Measurements from ENCODE around the gene USP25.

Gene USP25

GRCh38 chr21:15751037-15751436, 21.3 kb downstream of the USP25 start:
- Mint-ChIP-seq H3K27ac (peak overlapping the region in 1 of 3 experiments; percentile 41), H3K36me3 (ENCODE audit: low read depth) (peaks cover 19% of the 10 kb centered on the region), H3K4me1 (peaks cover 34% of the 10 kb centered on the region), H3K9me3 (peaks cover 4% of the 10 kb centered on the region), H3K27me3 (ENCODE audit: low read depth) (no peaks in the 10 kb centered on the region), H3K4me3 (no peak overlapping the region)
- no peak for TF ChIP-seq CTCF (IDR thresholded peaks at IDR 0.05; ENCODE audit: unreplicated experiment in 3 of 3)

- Mint-ChIP-seq H3K27ac (no peak overlapping the region), H3K9me3 (peaks cover 4% of the 10 kb centered on the region), H3K4me1 (peaks cover 34% of the 10 kb centered on the region), H3K36me3 (ENCODE audit: low read depth) (peaks cover 21% of the 10 kb centered on the region), H3K27me3 (ENCODE audit: low read depth) (no peaks in the 10 kb centered on the region), H3K4me3 (no peak overlapping the region)
- TF ChIP-seq CTCF (IDR thresholded peaks at IDR 0.05; ENCODE audit: unreplicated experiment in 3 of 3), result no peak
Observed at GRCh38 chr21:15751546-15751945, 21.8 kb downstream of the USP25 start.

DNA sequence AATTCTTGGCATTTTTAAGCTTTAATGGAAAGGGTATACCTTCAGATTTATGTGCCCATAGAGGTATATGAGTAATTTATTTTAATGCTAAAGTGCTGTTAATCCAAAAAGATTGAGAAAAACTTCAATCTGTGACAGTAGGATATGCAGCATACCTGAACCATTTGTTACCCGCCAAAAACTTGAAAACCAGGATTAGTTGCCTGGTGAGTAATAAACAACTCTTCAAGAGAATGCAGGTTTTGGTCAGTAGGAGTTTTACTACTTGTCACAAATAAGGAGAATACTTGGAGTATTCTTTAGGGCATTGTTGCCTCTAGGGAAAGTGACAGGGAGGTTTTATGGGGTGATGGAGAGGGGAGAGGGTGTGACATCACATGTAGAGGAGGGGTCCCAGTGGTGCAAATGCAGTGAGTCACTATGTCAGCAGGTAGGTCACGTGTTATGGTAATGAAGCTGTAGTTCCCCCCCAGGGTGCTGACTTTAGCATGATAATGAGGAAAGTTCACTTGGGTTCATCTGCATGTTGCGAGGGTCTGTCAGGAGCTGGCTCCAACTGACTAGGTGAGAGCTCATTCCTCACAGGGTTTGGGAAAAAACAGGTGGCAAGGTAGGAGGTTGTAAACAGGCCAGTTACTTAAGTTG, 23.1 kb downstream of the USP25 start:
- H3K36me3 Mint-ChIP-seq (ENCODE audit: low read depth), result peaks cover 35% of the 10 kb centered on the region
- H3K4me3 Mint-ChIP-seq, result no peak overlapping the region
- no peak for TF ChIP-seq CTCF (IDR thresholded peaks at IDR 0.05; ENCODE audit: unreplicated experiment in 3 of 3)
- peaks cover 34% of the 10 kb centered on the region for H3K4me1 Mint-ChIP-seq
- peaks cover 13% of the 10 kb centered on the region for H3K9me3 Mint-ChIP-seq
- peak overlapping the region in 1 of 3 experiments; percentile 80 for H3K27ac Mint-ChIP-seq
- no peaks in the 10 kb centered on the region for H3K27me3 Mint-ChIP-seq (ENCODE audit: low read depth)

DNA sequence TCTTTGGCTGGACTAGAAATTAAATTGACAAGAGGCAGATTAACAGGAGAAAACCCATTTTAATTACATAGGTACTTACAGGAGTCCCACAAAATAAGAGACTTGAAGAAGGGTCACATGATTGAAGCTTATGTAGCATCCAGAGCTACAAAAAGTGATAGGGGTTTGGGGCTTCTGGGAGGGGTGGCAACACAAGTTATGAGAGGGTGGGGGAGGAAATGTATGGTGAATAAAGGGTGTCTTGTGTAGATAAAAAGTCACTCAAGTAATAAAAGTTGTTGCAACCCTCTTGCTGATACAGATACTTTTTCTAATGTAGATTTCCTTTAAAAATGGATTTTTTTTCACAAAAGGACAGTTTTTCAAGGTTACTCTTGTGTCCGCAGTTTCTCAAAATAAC, 24.0 kb downstream of the USP25 start:
- H3K27ac Mint-ChIP-seq, result peak overlapping the region in 1 of 3 experiments; percentile 10
- peaks cover 34% of the 10 kb centered on the region for H3K4me1 Mint-ChIP-seq
- H3K9me3 Mint-ChIP-seq, result peaks cover 13% of the 10 kb centered on the region
- H3K36me3 Mint-ChIP-seq (ENCODE audit: low read depth), result peaks cover 43% of the 10 kb centered on the region
- no peak for TF ChIP-seq CTCF (IDR thresholded peaks at IDR 0.05; ENCODE audit: unreplicated experiment in 3 of 3)
- H3K4me3 Mint-ChIP-seq, result no peak overlapping the region
- no peaks in the 10 kb centered on the region for H3K27me3 Mint-ChIP-seq (ENCODE audit: low read depth)

DNA sequence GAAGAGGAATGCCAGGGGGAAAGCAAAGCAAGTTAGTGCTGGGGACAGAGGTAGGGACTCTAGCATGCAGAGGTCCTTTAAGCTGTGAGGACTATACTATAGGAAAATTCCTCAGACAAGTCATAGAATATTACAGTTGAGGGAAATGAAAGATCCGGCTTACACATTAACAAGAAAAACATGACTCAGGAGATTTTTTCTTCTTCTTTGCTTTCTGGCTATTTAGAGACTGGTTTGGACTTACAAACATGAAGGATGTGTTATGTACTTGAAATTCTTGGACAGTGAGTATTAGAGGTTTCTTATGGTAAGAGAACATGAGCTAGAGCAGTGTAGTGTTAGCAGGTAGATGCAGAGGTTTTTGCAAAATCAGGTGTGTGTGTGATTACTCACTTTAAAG, 24.9 kb downstream of the USP25 start:
- Mint-ChIP-seq H3K4me1 (peaks cover 26% of the 10 kb centered on the region), H3K9me3 (peaks cover 13% of the 10 kb centered on the region), H3K27ac (peak overlapping the region; percentile 3 to 76 (median 4)), H3K4me3 (no peak overlapping the region), H3K27me3 (ENCODE audit: low read depth) (no peaks in the 10 kb centered on the region), H3K36me3 (ENCODE audit: low read depth) (peaks cover 46% of the 10 kb centered on the region)
- no peak for TF ChIP-seq CTCF (IDR thresholded peaks at IDR 0.05; ENCODE audit: unreplicated experiment in 3 of 3)

GRCh38 chr21:15755125-15755524, 25.3 kb downstream of the USP25 start:
- Mint-ChIP-seq H3K4me3 (no peak overlapping the region), H3K27ac (peak overlapping the region; percentile 3 to 76 (median 9)), H3K4me1 (peaks cover 21% of the 10 kb centered on the region), H3K9me3 (peaks cover 14% of the 10 kb centered on the region), H3K27me3 (ENCODE audit: low read depth) (no peaks in the 10 kb centered on the region), H3K36me3 (ENCODE audit: low read depth) (peaks cover 45% of the 10 kb centered on the region)
- no peak for TF ChIP-seq CTCF (IDR thresholded peaks at IDR 0.05; ENCODE audit: unreplicated experiment in 3 of 3)

All from nephron (organoid).